HepG2 (cell line): ENCODE results near the gene FITM2. TPM values are rescaled to one million over a fixed set of nuclear protein-coding genes. Genes with fewer than 3 reads are reported as not detected.

Experiments
- FOXO1 ChIP-seq: sonication (generic); formaldehyde crosslinking; IDR thresholded peaks from 2 replicates; pipeline ENCODE4 v1.4.0; 2020; ENCODE audit warnings: missing genetic modification reagents
- FOXP4 ChIP-seq: sonication (generic); formaldehyde crosslinking; IDR thresholded peaks from 2 replicates; pipeline ENCODE4 v1.4.0; 2020; ENCODE audit warnings: missing genetic modification reagents
- ISL2 ChIP-seq: sonication (generic); formaldehyde crosslinking; IDR thresholded peaks from 2 replicates; pipeline ENCODE4 v1.5.0; 2020; ENCODE audit warnings: missing genetic modification reagents
- KDM2A ChIP-seq: sonication (generic); formaldehyde crosslinking; IDR thresholded peaks from 2 replicates; pipeline ENCODE4 v1.4.0; 2020; ENCODE audit warnings: low read depth, missing genetic modification reagents, borderline replicate concordance
- MAF1 ChIP-seq: sonication (generic); formaldehyde crosslinking; IDR thresholded peaks from 2 replicates; pipeline ENCODE4 v1.5.0; 2020; ENCODE audit warnings: missing genetic modification reagents, borderline replicate concordance
- PRMT3 ChIP-seq: sonication (generic); formaldehyde crosslinking; IDR thresholded peaks from 2 replicates; pipeline ENCODE4 v1.8.1; 2022; ENCODE audit warnings: low read depth, mild to moderate bottlenecking, moderate library complexity, missing genetic modification reagents, borderline replicate concordance
- SRSF4 ChIP-seq: fragments of 200-400 bp; formaldehyde crosslinking; IDR thresholded peaks from one replicate; pipeline ENCODE4 v1.6.1; 2018; ENCODE audit warnings: mild to moderate bottlenecking, low read depth, low read length, moderate library complexity; ENCODE audit not compliant: poor library complexity, severe bottlenecking
- TRAFD1 ChIP-seq: sonication (generic); formaldehyde crosslinking; IDR thresholded peaks from 2 replicates; pipeline ENCODE4 v1.5.1; 2020; ENCODE audit warnings: missing genetic modification reagents, mild to moderate bottlenecking, borderline replicate concordance
- U2AF1 ChIP-seq: fragments of 200-400 bp; formaldehyde crosslinking; optimal IDR thresholded peaks from 2 replicates; pipeline ENCODE3; 2017; ENCODE audit warnings: mild to moderate bottlenecking, low read depth, low read length
- ZBTB26 ChIP-seq: IDR thresholded peaks from 2 replicates; pipeline ENCODE4 v1.6.1; 2016; ENCODE audit warnings: missing compliant biosample characterization, missing genetic modification reagents, borderline replicate concordance
- ZBTB49 ChIP-seq: sonication (generic); formaldehyde crosslinking; IDR thresholded peaks from 2 replicates; pipeline ENCODE4 v1.4.0; 2020; ENCODE audit warnings: missing genetic modification reagents, borderline replicate concordance
- ZFP36L1 ChIP-seq: sonication (generic); formaldehyde crosslinking; IDR thresholded peaks from 2 replicates; pipeline ENCODE4 v1.8.0; 2022; ENCODE audit warnings: mild to moderate bottlenecking, missing genetic modification reagents, moderate library complexity
- ZNF138 ChIP-seq: sonication (generic); formaldehyde crosslinking; IDR thresholded peaks from 2 replicates; pipeline ENCODE4 v1.5.0; 2020; ENCODE audit warnings: mild to moderate bottlenecking, low read depth, missing genetic modification reagents
- ZNF326 ChIP-seq: sonication (generic); formaldehyde crosslinking; IDR thresholded peaks from 2 replicates; pipeline ENCODE4 v1.4.0; 2020; ENCODE audit warnings: missing genetic modification reagents, borderline replicate concordance
- ZNF496 ChIP-seq: sonication (generic); formaldehyde crosslinking; IDR thresholded peaks from 2 replicates; pipeline ENCODE4 v1.8.1; 2023; ENCODE audit warnings: mild to moderate bottlenecking, moderate library complexity, missing genetic modification reagents; ENCODE audit not compliant: insufficient replicate concordance
- ZNF580 ChIP-seq: IDR thresholded peaks from 2 replicates; pipeline ENCODE4 v1.6.1; 2016; ENCODE audit warnings: low read depth, borderline replicate concordance
- ZNF724P ChIP-seq: sonication (generic); formaldehyde crosslinking; IDR thresholded peaks from 2 replicates; pipeline ENCODE4 v1.8.0; 2022; ENCODE audit warnings: missing genetic modification reagents, borderline replicate concordance
- polyA plus RNA-seq, 8 experiments: library from polyadenylated mRNA; depleted of rRNA in 3 of 8; stranded (reverse) in 7 of 8; unstranded in 1 of 8; fragments of >200 nt; fragmentation: Illumina TruSeq in 4 of 8; extraction: Trizol in 4 of 8; gene quantifications; 2 replicates each; pipeline versions ENCODE4 v1.2.1 to v1.2.3, GENCODE V29; 2011 to 2016; ENCODE audit warnings: low read depth in 4 of 8, missing spikeins in 1 of 8, mixed read lengths in 1 of 8; ENCODE audit not compliant: insufficient read depth in 1 of 8
- total RNA-seq, 5 experiments: library from RNA; depleted of rRNA; stranded (reverse); fragments of >200 nt; fragmentation: Illumina TruSeq; extraction: Trizol; gene quantifications; 2 replicates each; pipeline ENCODE4 v1.2.3, GENCODE V29; 2016; ENCODE audit warnings: low read depth in 1 of 5

FITM2 gene
- total and polyA plus RNA-seq, 2 of the 13 experiments (the other 11 are each of a cell fraction or from before 2014, with no cell fraction given) = 9.6 to 24.5 TPM

- TF ChIP-seq KDM2A (CRISPR knock-in tag) (peak; percentile 99), ZBTB26 (peak; percentile 90), U2AF1 (peak; percentile 79), ZFP36L1 (CRISPR knock-in tag) (no peak), ZBTB49 (peak; percentile 10; the same call in 1 of the 2 replicates), FOXP4 (CRISPR knock-in tag) (peak; percentile 84), ZNF138 (CRISPR knock-in tag) (peak; percentile 95; the same call in 1 of the 2 replicates), SRSF4 (no peak), TRAFD1 (peak; percentile 99), ZNF724P (CRISPR knock-in tag) (peak; percentile 93), PRMT3 (CRISPR knock-in tag) (peak; percentile 94; the same call in 1 of the 2 replicates), ZNF580 (peak; percentile 95; the same call in 1 of the 2 replicates), ZNF496 (no peak), MAF1 (CRISPR knock-in tag) (peak; percentile 92), ISL2 (CRISPR knock-in tag) (no peak; the same call in none of the 2 replicates), ZNF326 (no peak), FOXO1 (CRISPR knock-in tag) (peak; percentile 88; the same call in 1 of the 2 replicates)
Observed at GRCh38 chr20:44310664-44311639, at the start of gene FITM2 (continued).
